Activated CD4-positive, alpha-beta memory T cell treated with anti-CD3 and anti-CD28 coated beads, Interleukin-2, amount 10 ng/mL, durations not matched to agents 7 days and 5 days (primary cell): ENCODE measurements around the gene FBL. TPM values are rescaled to one million over a fixed set of nuclear protein-coding genes. Genes with fewer than 3 reads are reported as not detected.

Source experiments
- CTCF ChIA-PET: fragments of 350-600 bp; sonication (Branson Sonifier 250); formaldehyde crosslinking; loops from one replicate; lab custom pipeline; 2021; ENCODE audit warnings: antibody characterized with exemption, inconsistent platforms; lab: Charles Lee
- POLR2A ChIA-PET: fragments of 350-600 bp; sonication (Branson Sonifier 250); formaldehyde crosslinking; loops from one replicate; lab custom pipeline; 2021; ENCODE audit warnings: antibody characterized with exemption; lab: Charles Lee
- DNase-seq: peaks from one replicate; pipeline ENCODE4 v3.0.0-alpha.2; 2020
- H3K27ac Mint-ChIP-seq: one replicate; pipeline ENCODE4 v1.8.0; 2021; ENCODE audit warnings: mild to moderate bottlenecking, mixed read lengths
- H3K27me3 Mint-ChIP-seq: one replicate; pipeline ENCODE4 v1.8.0; 2021; ENCODE audit warnings: mixed read lengths
- H3K36me3 Mint-ChIP-seq: one replicate; pipeline ENCODE4 v1.8.0; 2021; ENCODE audit warnings: low read depth, mixed read lengths
- H3K4me1 Mint-ChIP-seq: one replicate; pipeline ENCODE4 v1.8.0; 2021; ENCODE audit warnings: mixed read lengths
- H3K4me3 Mint-ChIP-seq: one replicate; pipeline ENCODE4 v1.8.0; 2021; ENCODE audit warnings: mild to moderate bottlenecking, mixed read lengths
- H3K9me3 Mint-ChIP-seq: one replicate; pipeline ENCODE4 v1.8.0; 2021; ENCODE audit warnings: mixed read lengths
- total RNA-seq, 2 experiments: library from RNA; stranded (reverse); gene quantifications; one replicate each; pipeline ENCODE4 v1.2.3, GENCODE V29; 2021

Gene FBL
- total RNA-seq, 2 experiments from 2014 or later: 294 to 302 TPM

DNA sequence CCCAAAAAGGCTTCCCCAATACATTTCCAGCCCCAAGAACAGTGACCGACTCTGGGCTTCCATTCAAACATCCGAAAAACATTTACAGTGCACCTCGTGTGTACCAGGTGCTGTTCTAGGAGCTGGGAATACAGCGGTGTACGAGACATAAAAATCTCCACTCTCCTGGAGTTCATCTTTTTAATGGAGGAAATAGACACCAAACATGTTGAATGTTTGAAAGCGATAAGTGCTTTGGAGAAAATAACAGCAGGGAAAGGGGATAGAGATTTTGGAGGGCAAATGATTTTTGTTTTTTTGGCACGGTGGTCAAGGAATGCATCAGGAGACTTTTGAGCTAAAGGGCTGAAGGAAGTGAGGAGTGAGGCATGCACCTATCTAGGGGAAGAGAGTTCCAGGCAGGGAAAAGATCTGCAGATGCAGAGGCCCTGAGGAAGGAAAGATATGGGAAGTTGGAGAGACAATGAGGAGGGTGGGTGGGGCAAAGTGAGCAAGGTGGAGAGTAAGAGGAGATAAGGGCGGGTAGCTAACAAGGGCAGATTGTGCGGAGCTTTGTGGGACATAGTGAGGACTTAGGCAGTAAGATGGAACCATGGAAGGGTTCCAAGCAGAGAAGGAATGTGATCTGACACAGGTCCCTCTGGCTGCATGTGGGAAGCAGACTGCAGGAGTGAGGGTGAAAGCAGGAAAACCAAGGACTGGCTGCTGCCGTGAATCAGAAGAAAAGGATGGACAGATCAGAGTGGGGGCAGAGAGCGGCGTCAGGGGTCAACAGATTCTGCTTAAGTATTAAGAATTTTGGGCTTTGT lies 703 bp upstream of the FBL start:
- POLR2A ChIA-PET: interaction anchor here (0.6 to 5.8 kb wide), 9 partner anchors 8 to 243 kb away, joined by 3 to 62 read pairs (median 5); partner anchors contain the start of genes DYRK1B and PSMC4
- Mint-ChIP-seq H3K36me3 (peaks cover 3% of the 10 kb centered on the region), H3K27me3 (peaks cover 3% of the 10 kb centered on the region), H3K4me3 (peak overlapping the region; percentile 88), H3K9me3 (no peaks in the 10 kb centered on the region), H3K4me1 (peaks cover 42% of the 10 kb centered on the region), H3K27ac (peak overlapping the region; percentile 87)
- CTCF ChIA-PET: interaction anchor here (0.5 to 7.6 kb wide), 7 partner anchors 13 to 884 kb away, joined by 3 to 114 read pairs (median 3); partner anchors contain the start of genes DYRK1B and PSMC4
- no peak for DNase-seq

- Mint-ChIP-seq H3K27ac (peak overlapping the region; percentile 87), H3K27me3 (no peaks in the 10 kb centered on the region), H3K9me3 (no peaks in the 10 kb centered on the region), H3K4me1 (peaks cover 51% of the 10 kb centered on the region), H3K36me3 (peaks cover 3% of the 10 kb centered on the region), H3K4me3 (peak overlapping the region; percentile 88)
- ChIA-PET CTCF (interaction anchor here (0.8 to 7.6 kb wide), 10 partner anchors 12 to 291 kb away, joined by 4 to 114 read pairs (median 14); partner anchors contain the start of genes DYRK1B and PSMC4), POLR2A (interaction anchor here (0.7 to 5.8 kb wide), 11 partner anchors 12 to 410 kb away, joined by 3 to 62 read pairs (median 5); partner anchors contain the start of genes DYRK1B, PSMC4, RPS16 and ZNF546)
- no peak for DNase-seq
Observed at GRCh38 chr19:39845584-39845932, 621 bp downstream of the FBL start.

- Mint-ChIP-seq H3K27ac (peak overlapping the region; percentile 87), H3K36me3 (peaks cover 3% of the 10 kb centered on the region), H3K4me1 (peaks cover 51% of the 10 kb centered on the region), H3K9me3 (no peaks in the 10 kb centered on the region), H3K4me3 (peak overlapping the region; percentile 88), H3K27me3 (no peaks in the 10 kb centered on the region)
- ChIA-PET CTCF (interaction anchor here (0.8 to 7.6 kb wide), 13 partner anchors 9 to 299 kb away, joined by 4 to 114 read pairs (median 6); partner anchors contain the start of genes DYRK1B and PSMC4), POLR2A (interaction anchor here (0.7 to 5.8 kb wide), 10 partner anchors 12 to 409 kb away, joined by 3 to 62 read pairs (median 5); partner anchors contain the start of genes DYRK1B, PSMC4, RPS16 and ZNF546)
- DNase-seq: no peak
Observed at GRCh38 chr19:39845172-39845571, 1.0 kb downstream of the FBL start.

DNA sequence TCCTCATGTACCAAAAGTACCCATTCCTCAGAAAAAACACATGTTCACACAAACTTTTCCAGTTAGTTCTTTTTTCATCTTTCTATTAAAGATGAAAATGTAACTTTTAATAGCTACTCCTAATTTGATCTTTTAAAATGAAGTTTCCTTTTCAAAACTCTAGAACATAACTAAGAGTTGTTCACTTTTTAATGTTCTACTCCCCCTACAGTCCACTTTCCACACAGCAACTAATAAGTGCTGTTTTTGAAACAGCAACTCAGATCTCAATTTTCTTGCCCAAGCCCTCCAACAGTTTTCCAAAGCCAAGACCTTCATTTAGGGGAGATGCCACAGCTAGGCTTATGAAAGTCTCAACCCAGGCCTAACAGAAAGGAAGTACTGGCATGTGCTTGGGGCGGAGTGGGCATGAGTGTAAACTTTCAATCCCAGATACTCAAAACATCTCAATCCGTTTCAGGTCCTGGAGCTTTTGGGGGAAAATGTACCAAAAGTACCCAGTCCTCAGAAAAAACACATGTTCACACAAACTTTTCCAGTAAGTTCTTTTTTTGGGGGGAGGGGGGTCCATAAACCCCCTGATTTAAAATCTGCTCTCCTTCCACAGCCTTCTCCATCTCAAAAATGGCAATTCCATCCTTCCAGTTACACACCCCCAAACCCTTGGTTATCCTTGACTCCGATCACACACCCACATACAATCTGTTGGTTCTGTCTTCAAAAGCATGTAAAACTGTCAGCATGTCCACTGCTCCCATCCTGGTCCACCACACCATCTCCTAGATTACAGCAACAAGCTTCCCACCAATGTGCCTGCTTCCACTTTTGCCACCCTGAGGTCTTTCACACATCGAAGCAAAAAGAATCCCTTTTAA lies 2.0 kb downstream of the FBL start:
- Mint-ChIP-seq H3K4me3 (peak overlapping the region; percentile 88), H3K27me3 (no peaks in the 10 kb centered on the region), H3K36me3 (peaks cover 10% of the 10 kb centered on the region), H3K9me3 (no peaks in the 10 kb centered on the region), H3K27ac (peak overlapping the region; percentile 87), H3K4me1 (peaks cover 51% of the 10 kb centered on the region)
- DNase-seq: no peak
- ChIA-PET CTCF (interaction anchor here (0.6 to 7.6 kb wide), 33 partner anchors 8 to 946 kb away, joined by 3 to 114 read pairs (median 5); partner anchors contain the start of genes DYRK1B, PSMC4 and ZNF546), POLR2A (interaction anchor here (0.7 to 5.8 kb wide), 7 partner anchors 9 to 408 kb away, joined by 3 to 62 read pairs (median 5); partner anchors contain the start of genes DYRK1B, PSMC4 and RPS16)

DNA sequence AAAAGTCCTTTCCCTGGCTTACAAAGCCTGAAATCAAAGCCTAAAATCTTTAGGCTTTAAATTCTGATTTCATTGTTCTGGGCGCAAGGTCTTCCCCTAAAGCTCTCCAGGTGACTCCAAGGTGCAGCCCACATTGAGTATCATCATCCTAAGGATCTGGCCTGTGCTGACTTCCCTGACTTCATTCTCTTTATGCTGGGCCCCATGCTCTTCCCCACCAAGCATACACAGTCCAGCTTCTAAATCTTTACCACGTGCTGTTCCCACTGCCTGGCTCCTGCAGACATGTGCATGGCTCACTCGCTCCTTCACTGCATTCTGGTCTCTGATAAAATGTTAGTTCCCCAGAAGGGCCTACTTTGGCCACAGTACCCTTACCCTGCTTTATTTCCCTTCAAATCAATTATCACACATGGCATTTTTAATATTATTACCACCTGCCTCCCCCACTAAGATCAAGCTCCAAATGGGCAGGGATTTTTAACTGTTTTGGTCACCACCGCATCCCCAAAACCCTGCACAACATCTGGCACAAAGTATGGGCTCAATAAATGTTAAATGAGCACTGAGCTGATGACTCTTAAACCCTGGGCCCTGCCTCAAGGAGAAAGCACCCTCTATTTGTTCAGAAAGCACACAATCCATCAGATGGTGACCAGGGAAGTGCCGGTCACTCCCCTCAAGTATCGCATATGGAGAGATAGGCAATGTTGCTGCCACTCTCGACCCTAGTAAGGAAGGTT lies 3.3 kb downstream of the FBL start:
- Mint-ChIP-seq H3K4me1 (peaks cover 51% of the 10 kb centered on the region), H3K27ac (peak overlapping the region; percentile 80), H3K4me3 (peak overlapping the region; percentile 51), H3K36me3 (peaks cover 19% of the 10 kb centered on the region), H3K9me3 (no peaks in the 10 kb centered on the region), H3K27me3 (no peaks in the 10 kb centered on the region)
- DNase-seq: no peak
- ChIA-PET POLR2A (interaction anchor here (0.6 to 5.8 kb wide), 9 partner anchors 7 to 444 kb away, joined by 3 to 62 read pairs (median 4); partner anchors contain the start of genes DYRK1B, PSMC4 and SUPT5H), CTCF (interaction anchor here (0.6 to 7.6 kb wide), 23 partner anchors 9 to 441 kb away, joined by 3 to 114 read pairs (median 5); partner anchors contain the start of genes DYRK1B and PSMC4)

- peaks cover 36% of the 10 kb centered on the region for H3K36me3 Mint-ChIP-seq
- no peak overlapping the region for H3K4me3 Mint-ChIP-seq
- no peak overlapping the region for H3K27ac Mint-ChIP-seq
Observed at GRCh38 chr19:39841041-39841440, 5.1 kb downstream of the FBL start.

GRCh38 chr19:39840492-39840891 lies 5.7 kb downstream of the FBL start:
- POLR2A ChIA-PET: interaction anchor here (0.6 kb wide), 1 partner anchor 48 kb away, joined by 3 read pairs; no protein-coding TSS in a partner anchor
- no peak for DNase-seq
- CTCF ChIA-PET: interaction anchor here (4.2 to 7.6 kb wide), 2 partner anchors 49 to 129 kb away, joined by 25 to 114 read pairs; partner anchors contain the start of gene PSMC4
- Mint-ChIP-seq H3K27me3 (no peaks in the 10 kb centered on the region), H3K9me3 (no peaks in the 10 kb centered on the region), H3K4me3 (no peak overlapping the region), H3K27ac (no peak overlapping the region), H3K36me3 (peaks cover 36% of the 10 kb centered on the region), H3K4me1 (peaks cover 39% of the 10 kb centered on the region)

More at GRCh38 chr19:39841041-39841440, 5.1 kb downstream of the FBL start:
- no peaks in the 10 kb centered on the region for H3K9me3 Mint-ChIP-seq
- no peaks in the 10 kb centered on the region for H3K27me3 Mint-ChIP-seq
- peaks cover 39% of the 10 kb centered on the region for H3K4me1 Mint-ChIP-seq
- ChIA-PET POLR2A (interaction anchor here (0.6 kb wide), 1 partner anchor 48 kb away, joined by 3 read pairs; no protein-coding TSS in a partner anchor), CTCF (interaction anchor here (1.3 to 7.6 kb wide), 4 partner anchors 41 to 129 kb away, joined by 3 to 114 read pairs (median 28); partner anchors contain the start of gene PSMC4)
- no peak for DNase-seq

DNA sequence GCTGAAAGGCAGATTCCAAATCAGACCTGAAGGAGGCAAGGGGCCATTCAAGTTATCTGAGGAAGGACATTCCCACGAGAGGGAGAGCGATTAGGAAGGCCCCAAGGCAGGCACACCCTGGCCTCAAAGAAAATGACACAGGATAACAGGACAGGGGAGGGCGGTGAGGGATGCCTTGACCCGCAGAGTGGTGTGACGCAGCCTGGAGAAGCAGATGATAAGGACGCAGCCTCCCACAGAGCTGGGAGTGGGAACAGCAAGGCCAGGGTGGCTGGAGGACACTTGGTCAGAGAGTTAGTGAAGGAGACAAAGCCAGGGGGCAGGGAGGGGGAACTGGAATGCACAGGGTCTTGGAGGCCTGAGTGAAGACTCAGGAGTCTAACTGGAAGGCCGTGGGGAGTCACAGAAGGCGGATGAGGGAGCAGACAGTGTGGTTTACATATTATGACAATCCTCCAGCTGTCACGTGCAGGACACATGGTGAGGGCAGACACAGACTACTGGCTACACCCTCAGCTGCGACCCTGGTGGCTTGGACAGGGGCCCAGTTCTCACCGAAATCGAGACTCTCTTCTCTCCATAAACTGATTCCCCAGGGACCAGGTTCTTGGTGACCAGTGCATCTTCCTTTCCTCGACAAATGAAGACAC lies 6.4 kb downstream of the FBL start:
- POLR2A ChIA-PET: no interaction called here
- H3K27ac Mint-ChIP-seq: no peak overlapping the region
- H3K4me1 Mint-ChIP-seq: peaks cover 35% of the 10 kb centered on the region
- peaks cover 36% of the 10 kb centered on the region for H3K36me3 Mint-ChIP-seq
- H3K9me3 Mint-ChIP-seq: no peaks in the 10 kb centered on the region
- CTCF ChIA-PET: interaction anchor here (4.2 kb wide), 1 partner anchor 130 kb away, joined by 25 read pairs; the partner anchor contains the start of gene PSMC4
- H3K4me3 Mint-ChIP-seq: no peak overlapping the region
- DNase-seq: no peak
- no peaks in the 10 kb centered on the region for H3K27me3 Mint-ChIP-seq

DNA sequence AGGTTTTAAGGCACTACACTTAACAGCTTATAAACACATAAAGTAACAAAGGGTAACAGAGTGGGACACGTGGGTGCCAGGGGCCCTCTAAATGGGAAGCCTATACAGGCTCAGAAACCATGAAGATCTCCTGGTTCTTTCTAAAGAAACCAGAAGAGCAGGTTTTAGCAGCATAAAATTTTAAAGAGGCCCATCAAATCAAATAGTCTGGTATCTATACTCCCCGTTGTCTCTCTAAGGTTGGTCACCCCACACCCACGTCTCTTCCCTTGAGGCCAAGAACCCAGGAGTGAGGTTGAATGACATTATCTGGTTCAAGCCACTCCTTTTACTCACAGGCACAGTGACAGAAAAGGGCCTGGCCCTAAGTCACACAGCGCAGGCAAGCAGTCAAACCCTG lies 7.6 kb downstream of the FBL start:
- no peak overlapping the region for H3K4me3 Mint-ChIP-seq
- ChIA-PET CTCF (interaction anchor here (0.6 to 0.7 kb wide), 2 partner anchors 46 to 491 kb away, joined by 3 to 4 read pairs; no protein-coding TSS in a partner anchor), POLR2A (no interaction called here)
- peaks cover 31% of the 10 kb centered on the region for H3K4me1 Mint-ChIP-seq
- no peak overlapping the region for H3K27ac Mint-ChIP-seq
- H3K36me3 Mint-ChIP-seq: peaks cover 41% of the 10 kb centered on the region
- no peaks in the 10 kb centered on the region for H3K9me3 Mint-ChIP-seq
- H3K27me3 Mint-ChIP-seq: no peaks in the 10 kb centered on the region
- DNase-seq: no peak

DNA sequence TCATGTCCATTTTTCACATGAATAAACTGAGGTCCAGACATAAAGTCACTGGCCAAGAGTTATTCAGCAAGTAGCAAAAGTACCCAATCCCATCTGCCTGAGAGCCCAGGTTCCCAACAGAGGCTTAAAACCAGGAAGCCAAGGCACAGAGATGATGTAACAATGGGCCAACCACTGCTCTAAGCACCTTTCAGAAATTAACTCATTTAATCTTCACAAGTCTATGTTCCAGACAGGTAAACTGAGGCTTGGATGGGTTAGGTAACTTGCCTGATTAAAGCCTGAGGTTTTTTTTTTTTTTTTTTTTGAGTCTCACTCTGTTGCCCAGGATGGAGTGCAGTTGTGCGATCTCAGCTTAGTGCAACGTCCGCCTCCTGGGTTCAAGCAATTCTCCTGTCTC lies 8.2 kb downstream of the FBL start:
- ChIA-PET CTCF (interaction anchor here (0.6 to 0.7 kb wide), 2 partner anchors 46 to 492 kb away, joined by 3 to 4 read pairs; no protein-coding TSS in a partner anchor), POLR2A (no interaction called here)
- Mint-ChIP-seq H3K27ac (no peak overlapping the region), H3K27me3 (no peaks in the 10 kb centered on the region), H3K9me3 (no peaks in the 10 kb centered on the region), H3K4me1 (peaks cover 29% of the 10 kb centered on the region), H3K36me3 (peaks cover 41% of the 10 kb centered on the region), H3K4me3 (no peak overlapping the region)
- DNase-seq: no peak
